Activated B cell treated with CpG ODN at 0.5 μM for 24 hours (primary cell): ENCODE results near the gene TMEM43. TPM values are rescaled to one million over a fixed set of nuclear protein-coding genes. Genes with fewer than 3 reads are reported as not detected.

ENCODE experiments used
- ATAC-seq: fragments of 200-7000 bp; cut with Tn5 transposase; one replicate; pipeline ENCODE4 v1.10.0; 2021; ENCODE audit warnings: low read depth, mild to moderate bottlenecking, moderate library complexity
- CTCF ChIA-PET: fragments of 350-600 bp; sonication (Branson Sonifier 250); formaldehyde crosslinking; loops from one replicate; lab custom pipeline; 2021; ENCODE audit warnings: antibody characterized with exemption; lab: Charles Lee
- POLR2A ChIA-PET: fragments of 350-600 bp; sonication (Branson Sonifier 250); formaldehyde crosslinking; loops from one replicate; lab custom pipeline; 2021; ENCODE audit warnings: antibody characterized with exemption; lab: Charles Lee
- DNase-seq: peaks from one replicate; pipeline ENCODE4 v3.0.0; 2022
- H3K27ac Mint-ChIP-seq: one replicate; pipeline ENCODE4 v1.8.0; 2020; ENCODE audit warnings: mixed read lengths
- H3K27me3 Mint-ChIP-seq: one replicate; pipeline ENCODE4 v1.8.0; 2021; ENCODE audit warnings: mixed read lengths
- H3K36me3 Mint-ChIP-seq: one replicate; pipeline ENCODE4 v1.8.0; 2021; ENCODE audit warnings: low read depth, mixed read lengths
- H3K4me1 Mint-ChIP-seq: one replicate; pipeline ENCODE4 v1.8.0; 2021; ENCODE audit warnings: mixed read lengths
- H3K4me3 Mint-ChIP-seq: one replicate; pipeline ENCODE4 v1.8.0; 2020; ENCODE audit warnings: mild to moderate bottlenecking, mixed read lengths
- H3K9me3 Mint-ChIP-seq: one replicate; pipeline ENCODE4 v1.8.0; 2020; ENCODE audit warnings: mixed read lengths
- CTCF ChIP-seq: fragments of 200-600 bp; IDR thresholded peaks from one replicate; pipeline ENCODE4 v1.8.0; 2022; ENCODE audit warnings: antibody characterized with exemption, mild to moderate bottlenecking
- intact Hi-C: fragments of 100-400 bp; cut with micrococcal nuclease; formaldehyde crosslinking; loops from one replicate; pipeline ENCODE4 v1.15.1; 2024
- total RNA-seq: library from RNA; stranded (reverse); gene quantifications from 2 replicates; pipeline ENCODE4 v1.2.3, GENCODE V29; 2022

The TMEM43 gene
- total RNA-seq, 1 donor from 2014 or later, result 32.3 TPM

- ChIA-PET POLR2A (no interaction called here), CTCF (interaction anchor here (0.6 kb wide), 1 partner anchor 395 kb away, joined by 4 read pairs; no protein-coding TSS in a partner anchor)
- no peak overlapping the region for H3K4me3 Mint-ChIP-seq
- no peak for ATAC-seq
- no peaks in the 10 kb centered on the region for H3K4me1 Mint-ChIP-seq
- peaks cover 75% of the 10 kb centered on the region for H3K36me3 Mint-ChIP-seq
- no peaks in the 10 kb centered on the region for H3K9me3 Mint-ChIP-seq
- H3K27me3 Mint-ChIP-seq, result no peaks in the 10 kb centered on the region
- H3K27ac Mint-ChIP-seq, result no peak overlapping the region
- no peak for DNase-seq
- intact Hi-C loops, result no loop called here
- TF ChIP-seq CTCF, result no peak
Measured at GRCh38 chr3:14152233-14152962, 27.5 kb downstream of the TMEM43 start.

- Mint-ChIP-seq H3K36me3 (peaks cover 75% of the 10 kb centered on the region), H3K27ac (no peak overlapping the region), H3K27me3 (no peaks in the 10 kb centered on the region), H3K4me1 (no peaks in the 10 kb centered on the region), H3K9me3 (no peaks in the 10 kb centered on the region), H3K4me3 (no peak overlapping the region)
- CTCF ChIA-PET, result interaction anchor here (0.6 kb wide), 1 partner anchor 394 kb away, joined by 4 read pairs; no protein-coding TSS in a partner anchor
- no peak for DNase-seq
- intact Hi-C loops, result no loop called here
- TF ChIP-seq CTCF, result no peak
- POLR2A ChIA-PET, result no interaction called here
- ATAC-seq, result no peak
Measured at GRCh38 chr3:14152963-14153355, 28.1 kb downstream of the TMEM43 start.

- Mint-ChIP-seq H3K36me3 (peaks cover 77% of the 10 kb centered on the region), H3K4me1 (no peaks in the 10 kb centered on the region), H3K9me3 (no peaks in the 10 kb centered on the region), H3K27me3 (no peaks in the 10 kb centered on the region), H3K27ac (no peak overlapping the region), H3K4me3 (no peak overlapping the region)
- DNase-seq (no peak), ATAC-seq (no peak)
- intact Hi-C loops, result no loop called here
- POLR2A ChIA-PET, result no interaction called here
- no peak for TF ChIP-seq CTCF
- CTCF ChIA-PET, result no interaction called here
Measured at GRCh38 chr3:14153663-14154062, 28.8 kb downstream of the TMEM43 start.

GRCh38 chr3:14154276-14154675 lies 29.4 kb downstream of the TMEM43 start:
- ATAC-seq (no peak), DNase-seq (no peak)
- H3K36me3 Mint-ChIP-seq, result peaks cover 81% of the 10 kb centered on the region
- POLR2A ChIA-PET, result no interaction called here
- no peak overlapping the region for H3K27ac Mint-ChIP-seq
- TF ChIP-seq CTCF, result no peak
- H3K4me1 Mint-ChIP-seq, result no peaks in the 10 kb centered on the region
- no peaks in the 10 kb centered on the region for H3K27me3 Mint-ChIP-seq
- H3K9me3 Mint-ChIP-seq, result no peaks in the 10 kb centered on the region
- H3K4me3 Mint-ChIP-seq, result no peak overlapping the region
- intact Hi-C loops, result no loop called here
- CTCF ChIA-PET, result no interaction called here

- no peak for ATAC-seq
- H3K9me3 Mint-ChIP-seq, result no peaks in the 10 kb centered on the region
- H3K4me1 Mint-ChIP-seq, result no peaks in the 10 kb centered on the region
- ChIA-PET CTCF (no interaction called here), POLR2A (no interaction called here)
- TF ChIP-seq CTCF, result no peak
- no peak for DNase-seq
- no peaks in the 10 kb centered on the region for H3K27me3 Mint-ChIP-seq
- peaks cover 84% of the 10 kb centered on the region for H3K36me3 Mint-ChIP-seq
- no peak overlapping the region for H3K4me3 Mint-ChIP-seq
- intact Hi-C loops, result no loop called here
- no peak overlapping the region for H3K27ac Mint-ChIP-seq
Measured at GRCh38 chr3:14154895-14155440, 30.1 kb downstream of the TMEM43 start.
